ENCODE measurements around the gene PRKCH.

GRCh38 chr14:61308198-61308597, 13.2 kb upstream of the PRKCH start:
- TF ChIP-seq POLR2AphosphoS5 (IDR thresholded peaks at IDR 0.05; ENCODE audit: borderline replicate concordance, low read depth, low read length) (no peak), EZH2 (IDR thresholded peaks at IDR 0.05) (no peak)

Measured in SK-N-MC (cell line).